Thyroid gland (tissue), 4 donors: ENCODE data around the gene TIMM44.

ENCODE experiments used
- POLR2A ChIP-seq, 2 donors: fragments of 450-650 bp; IDR thresholded peaks; one replicate each; pipeline ENCODE4 v1.6.1; 2017; ENCODE audit warnings: antibody characterized with exemption in 2 of 2, mild to moderate bottlenecking in 2 of 2, moderate library complexity in 1 of 2
- TF ChIP-seq, protein P1 (sequence below), 6 experiments: fragments of 200-600 bp in 3 of 6; fragments of 450-650 bp in 3 of 6; sonication (generic) in 3 of 6; IDR thresholded peaks; one replicate each; pipeline ENCODE4 v1.5.1; 2016 to 2019; ENCODE audit warnings: antibody characterized with exemption in 6 of 6, mild to moderate bottlenecking in 2 of 6, inconsistent platforms in 1 of 6, moderate library complexity in 1 of 6

- TF ChIP-seq, protein P1, sequence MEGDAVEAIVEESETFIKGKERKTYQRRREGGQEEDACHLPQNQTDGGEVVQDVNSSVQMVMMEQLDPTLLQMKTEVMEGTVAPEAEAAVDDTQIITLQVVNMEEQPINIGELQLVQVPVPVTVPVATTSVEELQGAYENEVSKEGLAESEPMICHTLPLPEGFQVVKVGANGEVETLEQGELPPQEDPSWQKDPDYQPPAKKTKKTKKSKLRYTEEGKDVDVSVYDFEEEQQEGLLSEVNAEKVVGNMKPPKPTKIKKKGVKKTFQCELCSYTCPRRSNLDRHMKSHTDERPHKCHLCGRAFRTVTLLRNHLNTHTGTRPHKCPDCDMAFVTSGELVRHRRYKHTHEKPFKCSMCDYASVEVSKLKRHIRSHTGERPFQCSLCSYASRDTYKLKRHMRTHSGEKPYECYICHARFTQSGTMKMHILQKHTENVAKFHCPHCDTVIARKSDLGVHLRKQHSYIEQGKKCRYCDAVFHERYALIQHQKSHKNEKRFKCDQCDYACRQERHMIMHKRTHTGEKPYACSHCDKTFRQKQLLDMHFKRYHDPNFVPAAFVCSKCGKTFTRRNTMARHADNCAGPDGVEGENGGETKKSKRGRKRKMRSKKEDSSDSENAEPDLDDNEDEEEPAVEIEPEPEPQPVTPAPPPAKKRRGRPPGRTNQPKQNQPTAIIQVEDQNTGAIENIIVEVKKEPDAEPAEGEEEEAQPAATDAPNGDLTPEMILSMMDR (IDR thresholded peaks at IDR 0.05): no peak
- TF ChIP-seq POLR2A (IDR thresholded peaks at IDR 0.05): no peak
Observed at GRCh38 chr19:7980168-7980567, 36.7 kb upstream of the TIMM44 start.
